Nephron (organoid): Measurements from ENCODE around the gene IKZF1.

ENCODE experiments used
- H3K27ac Mint-ChIP-seq, 3 experiments: 2 replicates each; pipeline ENCODE4 v1.8.0; 2020; ENCODE audit warnings: mixed read lengths in 3 of 3, mild to moderate bottlenecking in 2 of 3, moderate library complexity in 1 of 3
- H3K27me3 Mint-ChIP-seq: 2 replicates; pipeline ENCODE4 v1.8.0; 2021; ENCODE audit warnings: low read depth, mild to moderate bottlenecking, moderate library complexity, mixed read lengths
- H3K36me3 Mint-ChIP-seq: 2 replicates; pipeline ENCODE4 v1.8.0; 2020; ENCODE audit warnings: low read depth, mixed read lengths
- H3K4me1 Mint-ChIP-seq: 2 replicates; pipeline ENCODE4 v1.8.0; 2020; ENCODE audit warnings: mixed read lengths
- H3K4me3 Mint-ChIP-seq, 3 experiments: 2 replicates each; pipeline ENCODE4 v1.8.0; 2020; ENCODE audit warnings: mild to moderate bottlenecking in 3 of 3, mixed read lengths in 3 of 3, moderate library complexity in 2 of 3
- H3K9me3 Mint-ChIP-seq: 2 replicates; pipeline ENCODE4 v1.8.0; 2020; ENCODE audit warnings: mixed read lengths
- TF ChIP-seq, protein P1 (sequence below), 3 experiments: fragments of 200-600 bp; sonication (generic); IDR thresholded peaks; one replicate each; pipeline ENCODE4 v1.5.0; 2021; ENCODE audit warnings: antibody characterized with exemption in 3 of 3; ENCODE audit not compliant: unreplicated experiment in 3 of 3

Gene IKZF1

DNA sequence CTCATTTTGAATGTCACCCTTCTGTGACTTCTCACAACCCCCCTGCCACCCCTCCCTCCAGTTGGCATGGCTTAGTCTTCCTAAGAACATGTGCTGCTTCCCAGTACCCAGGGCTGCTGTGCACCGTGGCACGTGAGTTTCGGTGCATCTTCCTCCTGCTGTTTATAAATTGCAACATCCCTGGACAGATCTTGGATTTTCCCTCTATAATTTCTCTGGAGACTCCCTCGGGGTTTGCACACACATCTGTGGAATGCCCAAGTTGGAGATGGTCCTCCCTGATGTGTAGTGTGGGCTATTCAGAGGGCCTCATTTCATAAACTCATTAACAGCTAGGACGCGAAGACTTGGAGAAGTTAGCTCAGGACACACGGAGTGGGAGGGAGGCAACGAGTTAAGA lies 52.9 kb downstream of the IKZF1 start:
- Mint-ChIP-seq H3K9me3 (no peaks in the 10 kb centered on the region), H3K4me3 (no peak overlapping the region), H3K27ac (no peak overlapping the region), H3K36me3 (no peaks in the 10 kb centered on the region), H3K4me1 (no peaks in the 10 kb centered on the region), H3K27me3 (peaks cover 11% of the 10 kb centered on the region)
- TF ChIP-seq, protein P1, sequence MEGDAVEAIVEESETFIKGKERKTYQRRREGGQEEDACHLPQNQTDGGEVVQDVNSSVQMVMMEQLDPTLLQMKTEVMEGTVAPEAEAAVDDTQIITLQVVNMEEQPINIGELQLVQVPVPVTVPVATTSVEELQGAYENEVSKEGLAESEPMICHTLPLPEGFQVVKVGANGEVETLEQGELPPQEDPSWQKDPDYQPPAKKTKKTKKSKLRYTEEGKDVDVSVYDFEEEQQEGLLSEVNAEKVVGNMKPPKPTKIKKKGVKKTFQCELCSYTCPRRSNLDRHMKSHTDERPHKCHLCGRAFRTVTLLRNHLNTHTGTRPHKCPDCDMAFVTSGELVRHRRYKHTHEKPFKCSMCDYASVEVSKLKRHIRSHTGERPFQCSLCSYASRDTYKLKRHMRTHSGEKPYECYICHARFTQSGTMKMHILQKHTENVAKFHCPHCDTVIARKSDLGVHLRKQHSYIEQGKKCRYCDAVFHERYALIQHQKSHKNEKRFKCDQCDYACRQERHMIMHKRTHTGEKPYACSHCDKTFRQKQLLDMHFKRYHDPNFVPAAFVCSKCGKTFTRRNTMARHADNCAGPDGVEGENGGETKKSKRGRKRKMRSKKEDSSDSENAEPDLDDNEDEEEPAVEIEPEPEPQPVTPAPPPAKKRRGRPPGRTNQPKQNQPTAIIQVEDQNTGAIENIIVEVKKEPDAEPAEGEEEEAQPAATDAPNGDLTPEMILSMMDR (IDR thresholded peaks at IDR 0.05; ENCODE audit: unreplicated experiment in 3 of 3), result no peak

DNA sequence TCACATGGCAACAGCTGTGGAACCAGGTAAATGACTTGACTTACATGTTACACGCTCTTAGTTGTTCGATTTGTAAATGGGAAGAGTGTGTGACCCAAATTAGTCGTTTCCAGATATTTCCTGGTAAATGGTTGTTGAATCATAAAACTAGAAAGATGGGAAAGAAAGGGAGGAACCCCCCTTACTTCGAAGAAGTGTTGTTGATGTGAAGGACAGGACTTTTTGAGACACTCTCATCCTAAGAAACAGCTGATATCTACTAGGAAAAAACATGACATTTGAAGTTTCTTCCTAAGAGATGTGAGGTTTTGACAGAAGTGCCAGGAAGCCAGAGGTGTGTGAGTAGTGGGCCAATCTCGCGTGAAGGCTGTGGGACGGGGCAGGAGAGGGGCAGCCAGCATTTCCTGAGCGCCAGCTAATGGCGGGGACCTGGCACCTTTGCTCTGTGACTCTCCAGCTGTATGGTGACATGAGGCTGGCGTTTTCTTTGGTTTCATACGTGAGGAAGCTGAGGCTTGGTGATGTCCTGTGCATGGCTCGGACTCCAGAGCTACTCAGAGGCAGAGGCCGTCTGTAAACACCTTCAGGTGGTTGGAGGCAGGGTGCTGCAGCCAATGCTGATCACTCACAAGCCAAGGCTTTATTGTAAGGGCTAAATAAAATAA lies 53.7 kb downstream of the IKZF1 start:
- TF ChIP-seq, protein P1 (IDR thresholded peaks at IDR 0.05; ENCODE audit: unreplicated experiment in 3 of 3), result no peak
- no peaks in the 10 kb centered on the region for H3K36me3 Mint-ChIP-seq
- H3K9me3 Mint-ChIP-seq, result no peaks in the 10 kb centered on the region
- no peak overlapping the region for H3K4me3 Mint-ChIP-seq
- H3K27me3 Mint-ChIP-seq, result peaks cover 11% of the 10 kb centered on the region
- H3K27ac Mint-ChIP-seq, result no peak overlapping the region
- no peaks in the 10 kb centered on the region for H3K4me1 Mint-ChIP-seq

DNA sequence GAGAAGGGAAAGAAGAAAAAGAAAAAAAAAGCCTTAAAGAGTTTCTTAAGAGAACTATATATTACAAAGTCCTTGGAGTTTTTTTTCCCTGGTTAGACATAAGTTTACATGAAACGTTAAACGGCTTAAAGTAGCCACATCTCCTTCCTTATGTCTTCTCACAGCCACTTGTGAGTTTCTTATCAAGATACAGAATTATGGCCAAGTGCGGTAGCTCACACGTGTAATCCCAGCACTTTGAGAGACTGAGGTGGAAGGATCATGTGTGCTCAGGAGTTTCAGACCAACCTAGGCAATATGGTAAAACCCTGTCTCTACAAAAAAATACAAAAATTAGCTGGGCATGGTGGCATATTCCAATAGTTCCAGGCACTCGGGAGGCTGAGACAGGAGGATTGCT lies 54.3 kb downstream of the IKZF1 start:
- peaks cover 10% of the 10 kb centered on the region for H3K27me3 Mint-ChIP-seq
- no peak overlapping the region for H3K4me3 Mint-ChIP-seq
- no peaks in the 10 kb centered on the region for H3K4me1 Mint-ChIP-seq
- H3K9me3 Mint-ChIP-seq, result no peaks in the 10 kb centered on the region
- no peaks in the 10 kb centered on the region for H3K36me3 Mint-ChIP-seq
- TF ChIP-seq, protein P1 (IDR thresholded peaks at IDR 0.05; ENCODE audit: unreplicated experiment in 3 of 3), result no peak
- no peak overlapping the region for H3K27ac Mint-ChIP-seq

DNA sequence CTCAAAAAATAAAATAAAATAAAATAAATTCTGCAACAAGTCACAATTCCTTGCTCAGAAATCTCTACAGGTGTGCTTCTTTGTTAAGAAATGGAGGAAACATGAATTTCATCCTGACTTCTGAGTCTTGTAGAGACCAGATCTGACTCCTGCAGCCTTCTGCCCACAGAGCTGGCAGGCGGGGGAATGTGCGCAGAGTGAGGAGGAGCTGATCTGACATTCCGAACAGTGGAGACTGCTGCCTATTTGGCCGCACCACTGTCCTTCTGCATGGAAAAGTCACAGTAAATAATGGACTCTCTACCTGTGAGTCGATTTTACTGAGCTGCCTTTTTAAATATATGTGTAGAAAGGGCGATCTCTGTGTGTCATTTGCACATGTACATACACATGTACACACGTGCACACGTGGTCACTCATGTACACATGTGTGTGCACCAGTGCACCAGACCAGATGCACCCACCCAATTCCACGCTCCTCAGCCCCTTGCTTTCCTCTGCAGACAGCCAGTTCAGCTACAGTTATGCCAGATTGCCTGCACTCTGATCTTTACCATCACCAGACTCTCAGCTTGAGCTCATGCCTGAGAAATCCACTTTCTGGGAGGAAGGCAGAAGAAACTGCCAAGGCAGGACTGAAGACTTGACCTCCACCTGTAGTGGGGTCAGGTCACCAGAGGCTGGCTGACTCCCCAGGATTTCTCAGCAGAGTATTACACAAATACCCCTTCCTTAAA lies 54.9 kb downstream of the IKZF1 start:
- no peak overlapping the region for H3K27ac Mint-ChIP-seq
- TF ChIP-seq, protein P1 (IDR thresholded peaks at IDR 0.05; ENCODE audit: unreplicated experiment in 3 of 3), result no peak
- no peaks in the 10 kb centered on the region for H3K9me3 Mint-ChIP-seq
- peaks cover 6% of the 10 kb centered on the region for H3K27me3 Mint-ChIP-seq
- no peaks in the 10 kb centered on the region for H3K36me3 Mint-ChIP-seq
- H3K4me3 Mint-ChIP-seq, result no peak overlapping the region
- H3K4me1 Mint-ChIP-seq, result no peaks in the 10 kb centered on the region

DNA sequence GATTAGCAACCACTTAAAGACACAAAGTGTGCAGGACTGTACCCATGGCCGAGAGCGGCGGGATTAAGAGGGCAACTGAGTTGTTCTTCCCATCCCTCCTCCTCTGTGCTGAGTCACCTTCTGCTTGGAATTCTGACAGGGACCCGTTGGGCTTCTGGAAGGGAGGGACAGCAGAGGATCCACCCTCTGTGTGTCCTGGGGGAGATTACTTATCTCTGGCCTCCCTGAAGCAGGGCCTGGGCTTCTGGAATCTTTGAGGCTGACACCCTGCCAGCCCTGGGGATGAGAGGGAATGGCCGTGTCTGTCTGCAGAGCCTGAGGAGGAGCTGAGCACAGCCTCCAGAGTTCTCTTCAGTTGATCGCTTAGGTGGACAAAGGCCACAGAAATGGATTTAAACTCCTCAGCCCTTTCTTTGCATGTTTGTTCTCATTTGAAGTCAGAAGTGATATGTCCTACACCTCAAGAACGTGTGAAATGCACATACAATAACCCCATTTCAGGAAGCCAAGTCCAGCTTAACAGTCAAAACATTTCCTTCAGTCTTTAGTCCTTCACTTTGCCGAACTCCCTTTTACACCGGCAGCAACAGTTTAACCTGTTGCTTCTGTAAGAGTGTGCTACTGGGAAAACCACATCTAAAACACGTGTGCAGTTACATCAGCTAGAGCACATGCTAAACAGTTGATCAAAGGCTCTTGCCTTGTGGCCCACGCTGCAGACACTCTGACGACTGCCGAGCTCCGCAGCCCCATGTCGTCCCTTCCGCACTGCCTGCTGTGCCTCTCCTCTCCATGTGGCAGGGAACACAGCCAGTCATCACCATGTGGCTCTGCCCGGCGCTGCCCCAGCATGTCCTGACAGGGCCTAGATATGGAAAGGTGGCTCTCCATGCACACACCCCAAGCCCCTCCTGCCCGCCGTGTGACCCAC lies 55.7 kb downstream of the IKZF1 start:
- TF ChIP-seq, protein P1 (IDR thresholded peaks at IDR 0.05; ENCODE audit: unreplicated experiment in 3 of 3), result no peak
- H3K27me3 Mint-ChIP-seq, result peaks cover 12% of the 10 kb centered on the region
- no peak overlapping the region for H3K27ac Mint-ChIP-seq
- H3K9me3 Mint-ChIP-seq, result no peaks in the 10 kb centered on the region
- no peaks in the 10 kb centered on the region for H3K36me3 Mint-ChIP-seq
- no peaks in the 10 kb centered on the region for H3K4me1 Mint-ChIP-seq
- no peak overlapping the region for H3K4me3 Mint-ChIP-seq
